ENCODE results near the gene HEPACAM2. TPM values are rescaled to one million over a fixed set of nuclear protein-coding genes. Genes with fewer than 3 reads are reported as not detected.

HEPACAM2 gene
- 0.28 TPM in 1 of 2 replicates, not detected in the other for total RNA-seq

GRCh38 chr7:93226310-93226709 is at the start of gene HEPACAM2:
HEPACAM2 (minus strand) TSS chr7:93226469.

GRCh38 chr7:93231799-93232672 is 5.8 kb upstream of the HEPACAM2 start, which contains the start of gene VPS50:
VPS50 (plus strand) TSS chr7:93232366; CDS start chr7:93232468, 102 bp downstream.

DNA sequence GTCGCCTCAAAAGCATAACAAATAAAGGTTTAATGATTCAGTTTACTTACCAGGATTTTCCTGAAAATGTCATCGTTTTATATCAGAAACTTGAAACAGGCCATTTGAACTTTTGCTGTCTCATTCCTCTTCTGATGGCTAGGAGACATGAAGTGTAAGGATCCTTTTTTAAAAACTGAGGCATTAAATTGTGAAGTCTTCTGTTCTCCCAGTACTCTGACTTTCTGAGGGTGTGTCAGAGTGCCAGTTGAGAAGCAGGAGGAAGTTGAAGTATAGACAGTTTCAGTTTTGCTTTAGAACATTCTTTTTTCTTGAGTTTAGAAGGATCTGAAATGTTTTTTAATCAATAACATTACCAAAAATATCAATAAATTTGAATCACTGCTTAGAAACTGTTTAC is 78.1 kb downstream of the HEPACAM2 start, which contains the start of gene SAMD9L:
TSS of gene SAMD9L (minus strand) at position 242 of the 400 bp plus-strand sequence. CDS start 12,414 bp downstream, outside the sequence.

Other genes with a start within 250 kb of the HEPACAM2 start
- gene SAMD9, start 108.5 kb downstream of the HEPACAM2 start, total RNA-seq: 19.7 and 22.0 TPM in 2 replicates
- 14.2 and 28.8 TPM in 2 replicates for gene SAMD9L, start 78.1 kb downstream of the HEPACAM2 start, total RNA-seq
- 31.4 and 49.9 TPM in 2 replicates for gene VPS50, start 5.9 kb upstream of the HEPACAM2 start, total RNA-seq